SKM-1 (cell line): Measurements from ENCODE around the gene SLC35B3.
"Not testable (repeated sequence)": the region's sequence is repeated elsewhere in the genome, so short reads cannot be mapped to it uniquely, and the experiment has no call there.

Source experiments
- DNase-seq: peaks from one replicate; lab custom pipeline; 2025; ENCODE audit not compliant: unreplicated experiment; lab: John Stamatoyannopoulos, UW

Gene SLC35B3

GRCh38 chr6:8435093-8435844, at the start of gene SLC35B3:
SLC35B3 (minus strand) TSS chr6:8435545.
- peak; percentile 84 for DNase-seq

GRCh38 chr6:8483650-8484049, 48.3 kb upstream of the SLC35B3 start:
- DNase-seq: no peak

- DNase-seq: peak; percentile 19
Observed at GRCh38 chr6:8481727-8482126, 46.4 kb upstream of the SLC35B3 start.

- no peak for DNase-seq
Observed at GRCh38 chr6:8478418-8478817, 43.1 kb upstream of the SLC35B3 start.

- no peak for DNase-seq
Observed at GRCh38 chr6:8476656-8477055, 41.3 kb upstream of the SLC35B3 start.

- DNase-seq: no peak
Observed at GRCh38 chr6:8468552-8469356, 33.4 kb upstream of the SLC35B3 start.

- DNase-seq: no peak
Observed at GRCh38 chr6:8462694-8463093, 27.3 kb upstream of the SLC35B3 start.

- DNase-seq: no peak
Observed at GRCh38 chr6:8462169-8462568, 26.8 kb upstream of the SLC35B3 start.

GRCh38 chr6:8446391-8446790, 11.0 kb upstream of the SLC35B3 start:
- no peak for DNase-seq

- DNase-seq: not testable (repeated sequence)
Observed at GRCh38 chr6:8445930-8446329, 10.6 kb upstream of the SLC35B3 start.

GRCh38 chr6:8442150-8442549, 6.8 kb upstream of the SLC35B3 start:
- DNase-seq: no peak

- DNase-seq: no peak
Observed at GRCh38 chr6:8441452-8441851, 6.1 kb upstream of the SLC35B3 start.

GRCh38 chr6:8439601-8440268, 4.4 kb upstream of the SLC35B3 start:
- no peak for DNase-seq

- DNase-seq: no peak
Observed at GRCh38 chr6:8437813-8438212, 2.5 kb upstream of the SLC35B3 start.

GRCh38 chr6:8436966-8437365, 1.6 kb upstream of the SLC35B3 start:
- DNase-seq: peak; percentile 6

- no peak for DNase-seq
Observed at GRCh38 chr6:8435845-8436168, 462 bp upstream of the SLC35B3 start.

- peak; percentile 51 for DNase-seq
Observed at GRCh38 chr6:8434727-8435092, 635 bp downstream of the SLC35B3 start.

GRCh38 chr6:8432614-8433013, 2.7 kb downstream of the SLC35B3 start:
- no peak for DNase-seq

- DNase-seq: no peak
Observed at GRCh38 chr6:8429821-8430220, 5.5 kb downstream of the SLC35B3 start.

- not testable (repeated sequence) for DNase-seq
Observed at GRCh38 chr6:8426544-8426943, 8.8 kb downstream of the SLC35B3 start.

- DNase-seq: no peak
Observed at GRCh38 chr6:8420031-8420588, 15.2 kb downstream of the SLC35B3 start.

GRCh38 chr6:8415913-8416312, 19.4 kb downstream of the SLC35B3 start:
- no peak for DNase-seq
